SK-N-SH (cell line): ENCODE data around the gene SRGAP3. TPM values are rescaled to one million over a fixed set of nuclear protein-coding genes. Genes with fewer than 3 reads are reported as not detected.

Source experiments
- CTCF ChIA-PET: fragments of 300-600, 350-600 bp; formaldehyde crosslinking; extraction: SDS; loops from one replicate; lab custom pipeline; 2021; lab: Yijun Ruan, JAX
- POLR2A ChIA-PET: fragments of 350-600 bp; sonication (Branson Sonifier 250); formaldehyde crosslinking; extraction: SDS; loops from one replicate; lab custom pipeline; 2020; ENCODE audit warnings: antibody characterized with exemption, inconsistent platforms; lab: Yijun Ruan, JAX
- DNase-seq: peaks from one replicate; pipeline ENCODE4 v3.0.0; 2012
- H2AFZ ChIP-seq: fragments of 200-600 bp; sonication (generic); 2 replicates; pipeline ENCODE4 v1.8.1; 2016; ENCODE audit warnings: antibody characterized with exemption, mild to moderate bottlenecking, low read depth
- H3F3A ChIP-seq: fragments of 200-600 bp; sonication (generic); replicated peaks from 2 replicates; pipeline ENCODE3; 2016; ENCODE audit warnings: antibody characterized with exemption, mild to moderate bottlenecking; ENCODE audit not compliant: insufficient read depth
- H3K27ac ChIP-seq, 2 experiments: fragments of 200-500 bp in 1 of 2; fragments of 200-600 bp in 1 of 2; sonication (Bioruptor generic) in 1 of 2; sonication (generic), shearing (Covaris generic) in 1 of 2; 2 replicates each; pipeline versions ENCODE4 v1.5.1 to v1.6.1; 2014 to 2016; ENCODE audit warnings: low read depth in 2 of 2, inconsistent platforms in 1 of 2, low read length in 1 of 2, mild to moderate bottlenecking in 1 of 2, mixed read lengths in 1 of 2
- H3K27me3 ChIP-seq: fragments of 200-600 bp; sonication (generic), shearing (Covaris generic); 2 replicates; pipeline ENCODE4 v1.6.1; 2016; ENCODE audit warnings: mixed run types; ENCODE audit not compliant: insufficient read depth
- H3K36me3 ChIP-seq, 2 experiments: fragments of 200-500 bp in 1 of 2; fragments of 200-600 bp in 1 of 2; sonication (Bioruptor generic) in 1 of 2; sonication (generic) in 1 of 2; replicated peaks in 1 of 2; 2 replicates each; pipeline versions ENCODE3 to v1.5.1; 2014 to 2016; ENCODE audit warnings: low read length in 1 of 2, mild to moderate bottlenecking in 1 of 2; ENCODE audit not compliant: insufficient read depth in 2 of 2, control insufficient read depth in 1 of 2
- H3K4me1 ChIP-seq, 2 experiments: fragments of 200-500 bp in 1 of 2; fragments of 200-600 bp in 1 of 2; sonication (Bioruptor generic) in 1 of 2; sonication (generic), shearing (Covaris generic) in 1 of 2; 2 replicates each; pipeline versions ENCODE4 v1.5.1 to v1.6.1; 2014 to 2016; ENCODE audit warnings: low read depth in 1 of 2, low read length in 1 of 2, mixed run types in 1 of 2; ENCODE audit not compliant: insufficient read depth in 2 of 2, control insufficient read depth in 1 of 2
- H3K4me2 ChIP-seq: fragments of 200-600 bp; sonication (generic), shearing (Covaris generic); 2 replicates; pipeline ENCODE4 v1.6.1; 2017; ENCODE audit warnings: mixed run types
- H3K4me3 ChIP-seq, 2 experiments: fragments of 200-500 bp in 1 of 2; fragments of 200-600 bp in 1 of 2; sonication (Bioruptor generic) in 1 of 2; sonication (generic), shearing (Covaris generic) in 1 of 2; 2 replicates each; pipeline versions ENCODE4 v1.5.1 to v1.8.1; 2014 to 2016; ENCODE audit warnings: low read depth in 2 of 2, inconsistent platforms in 1 of 2, low read length in 1 of 2, mild to moderate bottlenecking in 1 of 2, mixed read lengths in 1 of 2, moderate library complexity in 1 of 2
- H3K79me2 ChIP-seq: fragments of 200-600 bp; sonication (generic); 2 replicates; pipeline ENCODE4 v1.8.1; 2017; ENCODE audit warnings: mild to moderate bottlenecking; ENCODE audit not compliant: insufficient read depth
- H3K9ac ChIP-seq: fragments of 200-600 bp; sonication (generic); 2 replicates; pipeline ENCODE4 v1.6.1; 2017; ENCODE audit warnings: mixed run types
- H3K9me2 ChIP-seq: fragments of 200-600 bp; sonication (generic); 2 replicates; pipeline ENCODE4 v1.6.1; 2017; ENCODE audit warnings: mixed run types
- H3K9me3 ChIP-seq: fragments of 200-600 bp; sonication (generic); 2 replicates; pipeline ENCODE4 v1.6.1; 2017; ENCODE audit warnings: mixed run types, mild to moderate bottlenecking, moderate library complexity
- H4K20me1 ChIP-seq: fragments of 200-600 bp; sonication (generic); 2 replicates; pipeline ENCODE4 v1.6.1; 2017; ENCODE audit warnings: mild to moderate bottlenecking, mixed run types; ENCODE audit not compliant: insufficient read depth
- EP300 ChIP-seq, 2 experiments: IDR thresholded peaks; 2 replicates each; pipeline versions ENCODE4 v1.4.0 to v1.6.1; 2012; ENCODE audit warnings: borderline replicate concordance in 1 of 2, low read depth in 1 of 2, low read length in 1 of 2
- FOXJ3 ChIP-seq: sonication (generic); formaldehyde crosslinking; IDR thresholded peaks from 2 replicates; pipeline ENCODE4 v1.5.1; 2020; ENCODE audit warnings: mild to moderate bottlenecking, missing genetic modification reagents
- GABPA ChIP-seq: IDR thresholded peaks from 2 replicates; pipeline ENCODE4 v1.4.0; 2012; ENCODE audit warnings: low read depth, mild to moderate bottlenecking
- GATA2 ChIP-seq: sonication (generic); formaldehyde crosslinking; IDR thresholded peaks from 2 replicates; pipeline ENCODE4 v1.5.0; 2020; ENCODE audit warnings: mild to moderate bottlenecking, missing genetic modification reagents
- RAD21 ChIP-seq: IDR thresholded peaks from 2 replicates; pipeline ENCODE4 v1.6.1; 2012; ENCODE audit warnings: mild to moderate bottlenecking, low read length
- RCOR1 ChIP-seq: fragments of 150-350 bp; IDR thresholded peaks from 2 replicates; pipeline ENCODE4 v1.6.1; 2017; ENCODE audit warnings: antibody characterized with exemption, low read length
- RFX5 ChIP-seq: IDR thresholded peaks from 2 replicates; pipeline ENCODE4 v1.6.1; 2012; ENCODE audit warnings: mild to moderate bottlenecking, improper control_type of control experiment, low read length
- SIN3A ChIP-seq: IDR thresholded peaks from 2 replicates; pipeline ENCODE4 v1.6.1; 2012; ENCODE audit warnings: low read depth, mild to moderate bottlenecking, low read length, moderate library complexity, borderline replicate concordance
- TAF1 ChIP-seq: IDR thresholded peaks from 2 replicates; pipeline ENCODE4 v1.6.1; 2012; ENCODE audit warnings: low read depth, mild to moderate bottlenecking, low read length, moderate library complexity, borderline replicate concordance
- TCF12 ChIP-seq: IDR thresholded peaks from 2 replicates; pipeline ENCODE4 v1.4.0; 2012
- TEAD4 ChIP-seq: IDR thresholded peaks from 2 replicates; pipeline ENCODE4 v1.4.0; 2012; ENCODE audit warnings: mild to moderate bottlenecking, borderline replicate concordance; ENCODE audit not compliant: insufficient read depth
- WGBS: methylation state at CpG from one replicate; pipeline ENCODE4 v1.1.6; 2017; ENCODE audit warnings: low lambda C conversion rate; 5-methylcytosine and 5-hydroxymethylcytosine counted together
- polyA plus RNA-seq, 3 experiments: library from polyadenylated mRNA; depleted of rRNA; stranded (reverse); fragments of >200 nt; gene quantifications; 2 replicates each; pipeline ENCODE4 v1.2.3, GENCODE V29; 2012
- TF ChIP-seq, protein P1 (sequence below): IDR thresholded peaks from 2 replicates; pipeline ENCODE4 v1.4.0; 2012; ENCODE audit warnings: low read depth
- TF ChIP-seq, protein P2 (sequence below): IDR thresholded peaks from 2 replicates; pipeline ENCODE4 v1.4.0; 2012; ENCODE audit warnings: low read depth, borderline replicate concordance
- TF ChIP-seq, protein P3 (sequence below): IDR thresholded peaks from 2 replicates; pipeline ENCODE4 v1.6.1; 2012; ENCODE audit warnings: mild to moderate bottlenecking, low read depth, low read length, moderate library complexity
- TF ChIP-seq, protein P4 (sequence below): IDR thresholded peaks from 2 replicates; pipeline ENCODE4 v1.4.0; 2012; ENCODE audit warnings: low read depth, borderline replicate concordance
- TF ChIP-seq, protein P5 (sequence below): fragments of 150-350 bp; IDR thresholded peaks from 2 replicates; pipeline ENCODE4 v1.6.1; 2017; ENCODE audit warnings: antibody characterized with exemption, low read length, low read depth, borderline replicate concordance
- TF ChIP-seq, protein P6 (sequence below): IDR thresholded peaks from 2 replicates; pipeline ENCODE4; 2012

The SRGAP3 gene
- polyA plus RNA-seq, 1 of the 3 experiments (the other 2 are of a cell fraction), result 2.8 TPM

DNA sequence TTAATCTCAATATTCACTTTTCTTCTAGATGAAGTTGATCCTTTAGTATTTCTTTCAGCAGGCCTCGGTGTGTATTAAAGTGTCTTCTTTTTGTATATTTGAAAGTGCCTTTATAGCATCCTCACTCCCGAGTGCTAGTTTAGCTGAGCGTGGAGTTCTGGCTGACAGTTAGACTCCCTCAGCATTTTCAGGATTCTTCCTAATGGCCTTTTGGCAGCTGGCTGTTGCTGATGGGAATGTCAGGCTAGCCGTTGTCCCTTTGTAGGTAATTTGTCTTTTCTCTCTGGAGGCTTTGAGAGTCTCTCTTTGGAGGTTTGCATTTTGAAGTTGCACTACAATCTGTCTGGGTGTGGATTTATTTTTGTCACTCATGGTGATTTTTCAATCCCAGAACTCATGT, 94.4 kb downstream of the SRGAP3 start:
- no peaks in the 10 kb centered on the region for H3K79me2 ChIP-seq
- CTCF ChIA-PET, result interaction anchor here (1.3 kb wide), 1 partner anchor 147 kb away, joined by 5 read pairs; no protein-coding TSS in a partner anchor

More for the DNA sequence above, 94.4 kb downstream of the SRGAP3 start:
- no peaks in the 10 kb centered on the region for H3K9me2 ChIP-seq
- POLR2A ChIA-PET, result no interaction called here
- DNase-seq, result no peak
- no peak overlapping the region for H3K4me3 ChIP-seq
- H3K27ac ChIP-seq, result no peak overlapping the region
- peaks cover 0 to 4% of the 10 kb centered on the region in 2 experiments; a peak in 1 of 4 replicates for H3K4me1 ChIP-seq
- no peak overlapping the region for H3K4me2 ChIP-seq
- 65% methylated on average over 4 of the region's 4 CpGs for whole genome bisulfite sequencing
- no peak overlapping the region for H2AFZ ChIP-seq
- TF ChIP-seq RCOR1 (no peak), RFX5 (no peak), TAF1 (no peak), TCF12 (no peak), FOXJ3 (CRISPR knock-in tag) (no peak), SIN3A (no peak), GABPA (no peak), EP300 (IDR thresholded peaks at IDR 0.05; ENCODE audit: borderline replicate concordance in 1 of 2, low read depth in 1 of 2, low read length in 1 of 2) (no peak), RAD21 (no peak), GATA2 (CRISPR knock-in tag) (no peak), TEAD4 (no peak)
- TF ChIP-seq, protein P1, sequence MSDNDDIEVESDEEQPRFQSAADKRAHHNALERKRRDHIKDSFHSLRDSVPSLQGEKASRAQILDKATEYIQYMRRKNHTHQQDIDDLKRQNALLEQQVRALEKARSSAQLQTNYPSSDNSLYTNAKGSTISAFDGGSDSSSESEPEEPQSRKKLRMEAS, result no peak
- TF ChIP-seq, protein P2, sequence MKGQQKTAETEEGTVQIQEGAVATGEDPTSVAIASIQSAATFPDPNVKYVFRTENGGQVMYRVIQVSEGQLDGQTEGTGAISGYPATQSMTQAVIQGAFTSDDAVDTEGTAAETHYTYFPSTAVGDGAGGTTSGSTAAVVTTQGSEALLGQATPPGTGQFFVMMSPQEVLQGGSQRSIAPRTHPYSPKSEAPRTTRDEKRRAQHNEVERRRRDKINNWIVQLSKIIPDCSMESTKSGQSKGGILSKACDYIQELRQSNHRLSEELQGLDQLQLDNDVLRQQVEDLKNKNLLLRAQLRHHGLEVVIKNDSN, result no peak
- TF ChIP-seq, protein P3, sequence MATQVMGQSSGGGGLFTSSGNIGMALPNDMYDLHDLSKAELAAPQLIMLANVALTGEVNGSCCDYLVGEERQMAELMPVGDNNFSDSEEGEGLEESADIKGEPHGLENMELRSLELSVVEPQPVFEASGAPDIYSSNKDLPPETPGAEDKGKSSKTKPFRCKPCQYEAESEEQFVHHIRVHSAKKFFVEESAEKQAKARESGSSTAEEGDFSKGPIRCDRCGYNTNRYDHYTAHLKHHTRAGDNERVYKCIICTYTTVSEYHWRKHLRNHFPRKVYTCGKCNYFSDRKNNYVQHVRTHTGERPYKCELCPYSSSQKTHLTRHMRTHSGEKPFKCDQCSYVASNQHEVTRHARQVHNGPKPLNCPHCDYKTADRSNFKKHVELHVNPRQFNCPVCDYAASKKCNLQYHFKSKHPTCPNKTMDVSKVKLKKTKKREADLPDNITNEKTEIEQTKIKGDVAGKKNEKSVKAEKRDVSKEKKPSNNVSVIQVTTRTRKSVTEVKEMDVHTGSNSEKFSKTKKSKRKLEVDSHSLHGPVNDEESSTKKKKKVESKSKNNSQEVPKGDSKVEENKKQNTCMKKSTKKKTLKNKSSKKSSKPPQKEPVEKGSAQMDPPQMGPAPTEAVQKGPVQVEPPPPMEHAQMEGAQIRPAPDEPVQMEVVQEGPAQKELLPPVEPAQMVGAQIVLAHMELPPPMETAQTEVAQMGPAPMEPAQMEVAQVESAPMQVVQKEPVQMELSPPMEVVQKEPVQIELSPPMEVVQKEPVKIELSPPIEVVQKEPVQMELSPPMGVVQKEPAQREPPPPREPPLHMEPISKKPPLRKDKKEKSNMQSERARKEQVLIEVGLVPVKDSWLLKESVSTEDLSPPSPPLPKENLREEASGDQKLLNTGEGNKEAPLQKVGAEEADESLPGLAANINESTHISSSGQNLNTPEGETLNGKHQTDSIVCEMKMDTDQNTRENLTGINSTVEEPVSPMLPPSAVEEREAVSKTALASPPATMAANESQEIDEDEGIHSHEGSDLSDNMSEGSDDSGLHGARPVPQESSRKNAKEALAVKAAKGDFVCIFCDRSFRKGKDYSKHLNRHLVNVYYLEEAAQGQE, result no peak
- TF ChIP-seq, protein P4, sequence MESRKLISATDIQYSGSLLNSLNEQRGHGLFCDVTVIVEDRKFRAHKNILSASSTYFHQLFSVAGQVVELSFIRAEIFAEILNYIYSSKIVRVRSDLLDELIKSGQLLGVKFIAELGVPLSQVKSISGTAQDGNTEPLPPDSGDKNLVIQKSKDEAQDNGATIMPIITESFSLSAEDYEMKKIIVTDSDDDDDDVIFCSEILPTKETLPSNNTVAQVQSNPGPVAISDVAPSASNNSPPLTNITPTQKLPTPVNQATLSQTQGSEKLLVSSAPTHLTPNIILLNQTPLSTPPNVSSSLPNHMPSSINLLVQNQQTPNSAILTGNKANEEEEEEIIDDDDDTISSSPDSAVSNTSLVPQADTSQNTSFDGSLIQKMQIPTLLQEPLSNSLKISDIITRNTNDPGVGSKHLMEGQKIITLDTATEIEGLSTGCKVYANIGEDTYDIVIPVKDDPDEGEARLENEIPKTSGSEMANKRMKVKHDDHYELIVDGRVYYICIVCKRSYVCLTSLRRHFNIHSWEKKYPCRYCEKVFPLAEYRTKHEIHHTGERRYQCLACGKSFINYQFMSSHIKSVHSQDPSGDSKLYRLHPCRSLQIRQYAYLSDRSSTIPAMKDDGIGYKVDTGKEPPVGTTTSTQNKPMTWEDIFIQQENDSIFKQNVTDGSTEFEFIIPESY, result no peak
- TF ChIP-seq, protein P5, sequence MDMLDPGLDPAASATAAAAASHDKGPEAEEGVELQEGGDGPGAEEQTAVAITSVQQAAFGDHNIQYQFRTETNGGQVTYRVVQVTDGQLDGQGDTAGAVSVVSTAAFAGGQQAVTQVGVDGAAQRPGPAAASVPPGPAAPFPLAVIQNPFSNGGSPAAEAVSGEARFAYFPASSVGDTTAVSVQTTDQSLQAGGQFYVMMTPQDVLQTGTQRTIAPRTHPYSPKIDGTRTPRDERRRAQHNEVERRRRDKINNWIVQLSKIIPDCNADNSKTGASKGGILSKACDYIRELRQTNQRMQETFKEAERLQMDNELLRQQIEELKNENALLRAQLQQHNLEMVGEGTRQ, result no peak
- TF ChIP-seq, protein P6, sequence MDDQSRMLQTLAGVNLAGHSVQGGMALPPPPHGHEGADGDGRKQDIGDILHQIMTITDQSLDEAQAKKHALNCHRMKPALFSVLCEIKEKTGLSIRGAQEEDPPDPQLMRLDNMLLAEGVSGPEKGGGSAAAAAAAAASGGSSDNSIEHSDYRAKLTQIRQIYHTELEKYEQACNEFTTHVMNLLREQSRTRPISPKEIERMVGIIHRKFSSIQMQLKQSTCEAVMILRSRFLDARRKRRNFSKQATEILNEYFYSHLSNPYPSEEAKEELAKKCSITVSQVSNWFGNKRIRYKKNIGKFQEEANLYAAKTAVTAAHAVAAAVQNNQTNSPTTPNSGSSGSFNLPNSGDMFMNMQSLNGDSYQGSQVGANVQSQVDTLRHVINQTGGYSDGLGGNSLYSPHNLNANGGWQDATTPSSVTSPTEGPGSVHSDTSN, result no peak
- TF ChIP-seq, all 33 proteins: peak for 0
- Histone ChIP-seq H4K20me1 (no peaks in the 10 kb centered on the region), H3K36me3 (no peaks in the 10 kb centered on the region), H3F3A (no peaks in the 10 kb centered on the region), H3K9me3 (no peaks in the 10 kb centered on the region), H3K9ac (no peak overlapping the region), H3K27me3 (no peaks in the 10 kb centered on the region)
